ENCODE data around the gene CASP7.
"Not testable (repeated sequence)": the region's sequence is repeated elsewhere in the genome, so short reads cannot be mapped to it uniquely, and the experiment has no call there.

The CASP7 gene

GRCh38 chr10:113765910-113766309, 86.2 kb downstream of the CASP7 start:
- Histone ChIP-seq H3K23ac (ENCODE audit: low read length in 2 of 2) (no peak overlapping the region), H2AK5ac (ENCODE audit: low read length, severe bottlenecking) (no peak overlapping the region), H3K4me2 (ENCODE audit: low read length, poor library complexity, severe bottlenecking) (no peak overlapping the region), H3K4ac (ENCODE audit: low read depth in 1 of 2, low read length in 2 of 2) (no peak overlapping the region), H3K79me1 (replicated peaks; ENCODE audit: low read length, poor library complexity, severe bottlenecking) (no peaks in the 10 kb centered on the region), H3K27ac (ENCODE audit: low read length, poor library complexity, severe bottlenecking) (no peak overlapping the region), H2AFZ (ENCODE audit: low read depth, low read length) (no peak overlapping the region), H3K36me3 (ENCODE audit: control insufficient read depth in 1 of 2, insufficient read depth in 2 of 2, low read depth in 1 of 2, low read length in 2 of 2) (no peaks in the 10 kb centered on the region), H2BK5ac (ENCODE audit: low read depth, low read length, poor library complexity, severe bottlenecking) (no peak overlapping the region), H3K4me3 (ENCODE audit: insufficient read depth in 1 of 2, low read depth in 1 of 2, low read length in 2 of 2) (no peak overlapping the region), H2BK120ac (ENCODE audit: low read depth, low read length) (no peak overlapping the region), H3K9me3 (ENCODE audit: control insufficient read depth, low read length) (peaks cover 8% of the 10 kb centered on the region), H2BK15ac (ENCODE audit: low read depth, poor library complexity, severe bottlenecking) (no peak overlapping the region), H3K18ac (ENCODE audit: low read depth in 1 of 2, low read length in 2 of 2) (no peak overlapping the region), H3K4me1 (ENCODE audit: control insufficient read depth, insufficient read depth, low read depth, low read length) (no peaks in the 10 kb centered on the region), H3K14ac (ENCODE audit: low read length in 2 of 2) (no peak overlapping the region), H3K9ac (ENCODE audit: low read length) (no peak overlapping the region), H2BK12ac (ENCODE audit: low read length in 2 of 2) (no peak overlapping the region), H4K91ac (ENCODE audit: low read length) (no peak overlapping the region), H3K27me3 (ENCODE audit: control insufficient read depth in 1 of 2, insufficient read depth in 1 of 2, low read length in 2 of 2) (peaks cover 19 to 35% of the 10 kb centered on the region in 2 experiments), H4K8ac (ENCODE audit: low read length) (no peak overlapping the region)
- no peak for DNase-seq
- 85% methylated on average over 3 of the region's 3 CpGs for WGBS

GRCh38 chr10:113767222-113767621, 87.5 kb downstream of the CASP7 start:
- Histone ChIP-seq H2AFZ (ENCODE audit: low read depth, low read length) (no peak overlapping the region), H4K91ac (ENCODE audit: low read length) (no peak overlapping the region), H3K4ac (ENCODE audit: low read depth in 1 of 2, low read length in 2 of 2) (no peak overlapping the region), H2BK12ac (ENCODE audit: low read length in 2 of 2) (no peak overlapping the region), H3K27ac (ENCODE audit: low read length, poor library complexity, severe bottlenecking) (no peak overlapping the region), H3K79me1 (replicated peaks; ENCODE audit: low read length, poor library complexity, severe bottlenecking) (no peaks in the 10 kb centered on the region), H3K36me3 (ENCODE audit: control insufficient read depth in 1 of 2, insufficient read depth in 2 of 2, low read depth in 1 of 2, low read length in 2 of 2) (no peaks in the 10 kb centered on the region), H2BK5ac (ENCODE audit: low read depth, low read length, poor library complexity, severe bottlenecking) (no peak overlapping the region), H2BK120ac (ENCODE audit: low read depth, low read length) (no peak overlapping the region), H3K9me3 (ENCODE audit: control insufficient read depth, low read length) (peaks cover 8% of the 10 kb centered on the region), H3K4me2 (ENCODE audit: low read length, poor library complexity, severe bottlenecking) (no peak overlapping the region), H4K8ac (ENCODE audit: low read length) (no peak overlapping the region), H3K23ac (ENCODE audit: low read length in 2 of 2) (no peak overlapping the region), H3K18ac (ENCODE audit: low read depth in 1 of 2, low read length in 2 of 2) (no peak overlapping the region), H3K4me1 (ENCODE audit: control insufficient read depth, insufficient read depth, low read depth, low read length) (no peaks in the 10 kb centered on the region), H2AK5ac (ENCODE audit: low read length, severe bottlenecking) (no peak overlapping the region), H3K4me3 (ENCODE audit: insufficient read depth in 1 of 2, low read depth in 1 of 2, low read length in 2 of 2) (no peak overlapping the region), H3K9ac (ENCODE audit: low read length) (no peak overlapping the region), H3K27me3 (ENCODE audit: control insufficient read depth in 1 of 2, insufficient read depth in 1 of 2, low read length in 2 of 2) (peaks cover 19 to 46% of the 10 kb centered on the region in 2 experiments), H2BK15ac (ENCODE audit: low read depth, poor library complexity, severe bottlenecking) (no peak overlapping the region), H3K14ac (ENCODE audit: low read length in 2 of 2) (no peak overlapping the region)
- no peak for DNase-seq
- 50% methylated on average over 1 of the region's 2 CpGs for WGBS

GRCh38 chr10:113770346-113770745, 90.6 kb downstream of the CASP7 start:
- Histone ChIP-seq H2BK12ac (ENCODE audit: low read length in 2 of 2) (no peak overlapping the region), H2AK5ac (ENCODE audit: low read length, severe bottlenecking) (no peak overlapping the region), H4K91ac (ENCODE audit: low read length) (no peak overlapping the region), H2BK5ac (ENCODE audit: low read depth, low read length, poor library complexity, severe bottlenecking) (no peak overlapping the region), H3K27ac (ENCODE audit: low read length, poor library complexity, severe bottlenecking) (no peak overlapping the region), H3K23ac (ENCODE audit: low read length in 2 of 2) (no peak overlapping the region), H3K36me3 (ENCODE audit: control insufficient read depth in 1 of 2, insufficient read depth in 2 of 2, low read depth in 1 of 2, low read length in 2 of 2) (no peaks in the 10 kb centered on the region), H2AFZ (ENCODE audit: low read depth, low read length) (no peak overlapping the region), H2BK120ac (ENCODE audit: low read depth, low read length) (no peak overlapping the region), H3K4me1 (ENCODE audit: control insufficient read depth, insufficient read depth, low read depth, low read length) (no peaks in the 10 kb centered on the region), H3K14ac (ENCODE audit: low read length in 2 of 2) (no peak overlapping the region), H3K27me3 (ENCODE audit: control insufficient read depth in 1 of 2, insufficient read depth in 1 of 2, low read length in 2 of 2) (peaks cover 19 to 75% of the 10 kb centered on the region in 2 experiments), H3K4me2 (ENCODE audit: low read length, poor library complexity, severe bottlenecking) (no peak overlapping the region), H3K79me1 (replicated peaks; ENCODE audit: low read length, poor library complexity, severe bottlenecking) (no peaks in the 10 kb centered on the region), H2BK15ac (ENCODE audit: low read depth, poor library complexity, severe bottlenecking) (no peak overlapping the region), H3K4ac (ENCODE audit: low read depth in 1 of 2, low read length in 2 of 2) (no peak overlapping the region), H4K8ac (ENCODE audit: low read length) (no peak overlapping the region), H3K4me3 (ENCODE audit: insufficient read depth in 1 of 2, low read depth in 1 of 2, low read length in 2 of 2) (no peak overlapping the region), H3K9ac (ENCODE audit: low read length) (no peak overlapping the region), H3K9me3 (ENCODE audit: control insufficient read depth, low read length) (no peaks in the 10 kb centered on the region), H3K18ac (ENCODE audit: low read depth in 1 of 2, low read length in 2 of 2) (no peak overlapping the region)
- WGBS: 86% methylated on average over 4 of the region's 4 CpGs
- DNase-seq: no peak

GRCh38 chr10:113771131-113771530, 91.4 kb downstream of the CASP7 start:
- H3K14ac ChIP-seq (ENCODE audit: low read length in 2 of 2); H3K9me3 ChIP-seq (ENCODE audit: control insufficient read depth, low read length); H2AFZ ChIP-seq (ENCODE audit: low read depth, low read length); H3K4ac ChIP-seq (ENCODE audit: low read depth in 1 of 2, low read length in 2 of 2); DNase-seq; H2BK15ac ChIP-seq (ENCODE audit: low read depth, poor library complexity, severe bottlenecking); H4K8ac ChIP-seq (ENCODE audit: low read length); H3K79me1 ChIP-seq (replicated peaks; ENCODE audit: low read length, poor library complexity, severe bottlenecking); H2BK12ac ChIP-seq (ENCODE audit: low read length in 2 of 2); H3K4me1 ChIP-seq (ENCODE audit: control insufficient read depth, insufficient read depth, low read depth, low read length); H2BK120ac ChIP-seq (ENCODE audit: low read depth, low read length); H3K4me3 ChIP-seq (ENCODE audit: insufficient read depth in 1 of 2, low read depth in 1 of 2, low read length in 2 of 2); H2BK5ac ChIP-seq (ENCODE audit: low read depth, low read length, poor library complexity, severe bottlenecking); H3K4me2 ChIP-seq (ENCODE audit: low read length, poor library complexity, severe bottlenecking); H3K27ac ChIP-seq (ENCODE audit: low read length, poor library complexity, severe bottlenecking); H3K36me3 ChIP-seq (ENCODE audit: control insufficient read depth in 1 of 2, insufficient read depth in 2 of 2, low read depth in 1 of 2, low read length in 2 of 2); H2AK5ac ChIP-seq (ENCODE audit: low read length, severe bottlenecking); H3K9ac ChIP-seq (ENCODE audit: low read length); H3K23ac ChIP-seq (ENCODE audit: low read length in 2 of 2); H3K18ac ChIP-seq (ENCODE audit: low read depth in 1 of 2, low read length in 2 of 2); H4K91ac ChIP-seq (ENCODE audit: low read length): not testable (repeated sequence)
- whole genome bisulfite sequencing: 78% methylated on average over 1 of the region's 3 CpGs
- H3K27me3 ChIP-seq (ENCODE audit: control insufficient read depth in 1 of 2, insufficient read depth in 1 of 2, low read length in 2 of 2): peaks cover 19 to 75% of the 10 kb centered on the region in 2 experiments

All from mesenchymal stem cell (in vitro differentiated cells and primary cell).